NCI-H1417 treated with DMSO at 0.1 percent for 48 hours (cell line): Measurements from ENCODE around the gene CCNY.
"Not testable (repeated sequence)": the region's sequence is repeated elsewhere in the genome, so short reads cannot be mapped to it uniquely, and the experiment has no call there.

ENCODE experiments used
- DNase-seq: peaks from one replicate; lab custom pipeline; 2025; lab: John Stamatoyannopoulos, UW

Gene CCNY

GRCh38 chr10:35487336-35488034, 151.2 kb downstream of the CCNY start:
- no peak for DNase-seq

GRCh38 chr10:35488228-35488627, 151.9 kb downstream of the CCNY start:
- no peak for DNase-seq

DNA sequence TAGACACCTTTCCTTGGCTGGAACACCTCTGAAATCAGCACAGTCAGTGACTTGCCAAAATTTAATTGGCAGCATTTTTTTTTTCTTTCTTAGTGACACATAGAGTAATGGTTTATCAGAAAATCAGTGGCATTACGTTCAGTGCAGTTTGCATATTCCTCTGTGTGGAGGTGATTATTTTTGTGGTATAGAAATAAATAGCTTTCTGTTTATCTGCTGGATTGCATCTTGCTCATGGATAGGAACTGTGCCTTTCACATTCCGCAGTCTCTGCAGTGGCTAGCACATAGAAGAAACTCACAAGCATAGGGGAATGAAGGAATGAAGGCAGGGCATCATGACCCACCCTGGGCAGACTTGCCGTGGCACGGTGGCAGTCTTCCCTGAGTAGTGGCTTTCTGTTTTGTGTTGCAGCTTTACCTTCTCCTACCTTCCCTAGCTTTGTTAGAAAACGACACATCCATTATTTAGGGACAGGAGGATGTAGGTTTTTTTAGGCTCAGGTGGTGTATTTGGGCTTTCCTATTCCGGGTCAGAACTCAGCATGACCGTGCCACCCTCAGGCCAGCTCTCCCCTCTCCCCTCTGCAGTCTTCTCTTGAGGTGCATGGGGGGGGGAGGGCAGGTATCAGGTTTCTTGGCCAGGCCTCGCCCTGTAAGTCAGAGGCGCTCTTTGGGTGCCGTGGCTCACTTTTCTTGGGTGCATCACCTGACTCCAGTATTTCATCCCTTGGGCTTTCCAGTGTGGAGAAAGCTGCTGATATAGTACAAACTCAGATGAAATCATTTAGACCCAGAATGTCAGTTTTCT, 156.3 kb downstream of the CCNY start:
- DNase-seq, result no peak

DNA sequence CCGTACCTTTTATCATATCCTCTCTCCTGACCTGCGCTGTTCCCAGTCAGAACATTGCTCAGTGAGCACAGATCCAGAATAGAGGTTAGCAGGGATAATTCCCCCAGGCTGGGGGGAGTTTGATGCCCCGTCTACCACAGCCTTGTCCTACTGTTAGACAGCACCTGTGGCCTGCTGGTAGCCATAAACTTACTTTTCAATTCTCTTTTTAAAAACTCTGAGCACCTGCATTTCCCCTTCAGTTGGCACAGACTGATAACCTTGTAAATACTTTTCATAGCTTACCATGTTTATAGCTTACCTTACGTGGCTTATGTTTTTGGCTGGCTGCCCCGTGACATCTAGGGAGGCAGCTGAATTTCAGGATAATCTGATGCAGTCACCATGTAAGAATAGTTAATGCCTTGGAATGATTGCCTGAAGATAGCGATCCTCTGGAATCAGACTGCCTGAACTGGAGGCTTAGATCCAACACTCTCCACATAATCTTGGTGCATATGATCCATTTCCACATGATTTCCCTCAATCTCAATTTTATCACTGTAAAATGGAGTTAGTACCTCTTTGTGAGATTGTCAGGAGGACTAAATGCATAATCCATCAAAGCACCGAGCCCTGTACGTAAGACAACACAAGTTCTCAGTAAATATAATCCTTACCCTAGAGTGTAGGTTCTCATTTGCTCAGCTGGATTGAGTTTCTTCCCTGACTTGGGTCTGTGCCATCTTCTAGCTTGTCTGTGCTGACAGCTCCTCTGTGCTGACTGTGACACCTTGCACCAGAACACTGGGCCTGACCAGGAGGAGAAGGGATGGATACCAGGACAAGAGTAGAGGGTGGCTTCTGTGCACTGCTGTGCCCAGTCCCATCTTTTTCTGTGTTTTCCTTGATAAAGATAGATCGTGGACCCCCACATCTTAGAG, 157.1 kb downstream of the CCNY start:
- DNase-seq, result no peak

DNA sequence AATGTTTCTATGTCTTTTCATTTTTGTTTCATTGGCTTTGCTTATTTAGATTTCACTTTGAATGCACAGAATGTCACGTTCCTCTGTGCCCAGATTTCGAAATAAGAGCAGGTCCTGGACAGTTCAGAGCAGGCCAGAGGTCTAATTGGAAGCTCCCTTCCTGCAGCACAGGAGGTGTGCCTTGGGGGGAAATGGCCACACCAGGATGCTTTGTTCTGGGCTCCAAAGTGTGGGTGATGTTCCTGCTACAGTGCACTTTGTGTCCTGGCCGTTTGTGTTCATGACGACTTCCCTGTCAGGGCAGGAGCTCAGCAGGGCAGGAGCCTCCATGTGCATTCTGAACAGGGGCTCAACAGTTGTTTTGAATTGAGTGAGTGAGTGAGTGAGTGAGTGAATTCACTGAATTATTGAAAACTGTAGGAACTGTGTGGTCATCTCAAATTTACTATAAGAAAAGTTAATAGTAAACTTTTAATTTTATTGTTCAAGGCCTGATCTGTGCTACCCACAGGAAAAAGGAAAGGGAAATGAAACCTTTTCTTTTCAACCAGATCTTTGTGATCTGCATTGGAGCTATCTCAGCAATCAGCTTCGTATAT, 159.3 kb downstream of the CCNY start:
- no peak for DNase-seq

GRCh38 chr10:35497909-35498308, 161.6 kb downstream of the CCNY start:
- no peak for DNase-seq

GRCh38 chr10:35498693-35499092, 162.4 kb downstream of the CCNY start:
- DNase-seq, result no peak

DNA sequence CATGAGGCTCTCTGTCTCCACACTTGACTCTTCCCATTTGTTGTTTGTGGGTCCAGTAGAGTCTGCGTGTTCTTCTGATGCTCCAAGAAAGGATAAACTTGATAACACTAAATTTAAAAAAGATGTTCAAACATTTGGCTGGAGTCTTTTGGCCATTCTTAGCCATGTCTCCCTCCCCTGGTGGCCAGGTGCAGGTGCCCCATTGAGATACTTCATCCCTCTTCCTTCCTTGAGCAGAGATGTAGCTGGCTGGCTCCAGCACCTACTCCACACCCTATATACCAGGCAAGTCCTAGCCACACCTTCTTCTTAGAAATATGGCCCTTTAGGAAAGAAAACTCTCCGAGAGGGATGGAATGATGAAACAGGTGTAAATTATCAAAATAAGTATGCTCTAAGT, 165.6 kb downstream of the CCNY start:
- no peak for DNase-seq

DNA sequence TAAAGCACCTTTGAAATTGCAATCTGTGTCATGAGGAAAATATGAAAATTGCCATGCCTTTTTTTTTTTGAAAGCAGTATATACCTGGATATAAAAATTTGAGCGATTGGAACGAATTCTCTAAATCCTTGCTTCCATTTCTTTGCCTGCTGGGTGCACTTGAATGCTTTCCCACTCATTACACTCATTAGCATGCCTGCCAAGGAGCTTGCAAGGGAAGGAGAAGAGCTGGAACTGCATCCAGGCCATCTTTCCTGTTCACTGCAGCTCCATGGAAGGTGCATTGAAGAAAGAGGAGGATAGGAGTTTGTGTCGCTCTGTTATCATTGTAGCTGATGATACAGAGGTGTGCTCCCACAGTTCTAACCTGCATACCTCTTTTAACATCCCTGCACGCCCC, 166.4 kb downstream of the CCNY start:
- no peak for DNase-seq

DNA sequence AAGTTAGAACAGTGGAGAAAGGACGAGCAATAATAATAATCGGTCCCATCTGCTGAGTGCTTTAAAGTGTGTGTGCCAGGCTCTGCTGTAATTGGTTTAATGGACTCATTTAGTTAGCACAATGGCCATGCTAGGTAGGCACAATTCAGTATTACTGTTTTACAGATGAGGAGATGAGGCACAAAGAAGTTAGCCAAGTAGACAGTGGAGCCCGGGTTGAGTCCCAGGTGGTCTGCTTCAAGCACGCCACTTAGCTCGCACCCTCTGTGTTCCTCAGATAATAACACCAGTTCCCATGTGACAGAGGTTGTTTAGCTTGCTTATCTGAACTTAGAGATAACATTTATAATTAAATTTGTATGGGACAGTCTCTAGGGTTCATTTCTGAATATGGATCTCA, 167.3 kb downstream of the CCNY start:
- DNase-seq, result no peak

DNA sequence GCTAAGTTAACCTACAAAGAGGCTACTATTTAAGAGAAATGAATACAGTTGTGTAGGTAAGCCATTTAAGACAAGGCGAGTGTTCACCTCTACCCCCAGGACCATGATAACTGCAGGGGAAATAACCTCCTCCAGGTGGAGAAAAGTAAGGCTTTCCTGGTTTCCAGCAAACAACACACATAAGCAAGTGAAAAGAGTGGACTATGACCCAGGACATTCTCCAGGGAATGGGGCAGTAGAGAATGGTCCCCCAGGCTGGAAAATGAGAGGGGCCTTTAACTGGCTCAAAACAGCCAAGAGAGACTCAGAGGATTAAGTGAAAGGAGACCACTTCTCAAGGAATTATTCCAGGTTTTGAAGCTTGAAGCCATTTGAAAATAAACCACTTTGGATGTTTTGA, 167.8 kb downstream of the CCNY start:
- DNase-seq, result no peak

GRCh38 chr10:35505241-35505873, 169.0 kb downstream of the CCNY start:
- DNase-seq, result no peak

- DNase-seq, result no peak
Observed at GRCh38 chr10:35506741-35507140, 170.4 kb downstream of the CCNY start.

- DNase-seq, result no peak
Observed at GRCh38 chr10:35507519-35508109, 171.3 kb downstream of the CCNY start.

DNA sequence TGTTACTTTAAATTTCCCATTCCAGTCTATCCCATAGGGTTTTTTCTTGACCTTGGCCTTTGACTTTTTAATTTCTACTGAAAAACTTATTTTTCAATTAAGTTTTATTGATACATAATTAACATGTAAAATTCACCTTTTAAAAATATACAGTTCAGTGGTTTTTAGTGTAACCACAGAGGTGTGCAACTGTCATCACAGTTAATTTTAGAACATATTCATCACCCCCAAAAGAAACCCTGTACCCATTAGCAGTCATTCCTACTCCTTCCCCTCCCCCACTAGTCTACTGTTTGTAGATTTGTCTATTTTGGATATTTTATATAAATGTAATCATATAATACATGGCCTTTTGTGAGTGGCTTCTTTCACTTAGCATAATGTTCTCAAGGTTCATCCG, 172.3 kb downstream of the CCNY start:
- DNase-seq, result no peak

DNA sequence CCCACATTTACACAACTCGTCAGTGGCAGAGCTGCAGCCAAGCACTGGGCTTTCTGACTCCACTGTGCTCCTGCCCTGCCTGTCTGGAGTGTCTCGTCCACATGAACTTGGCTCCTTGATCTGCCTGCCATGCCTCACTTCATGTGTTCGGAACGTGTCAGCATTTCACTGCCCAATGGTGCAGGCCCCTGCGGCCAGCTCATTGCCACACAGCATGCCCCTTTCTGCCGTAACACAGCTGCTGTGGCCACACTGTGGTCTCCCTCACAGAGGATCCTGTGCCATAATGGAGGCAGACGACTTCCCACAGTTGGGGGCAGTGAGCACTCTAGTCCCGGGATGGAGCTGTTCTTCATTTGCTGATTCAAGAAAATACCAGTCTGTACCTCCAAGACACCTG, 174.6 kb downstream of the CCNY start:
- no peak for DNase-seq

- DNase-seq, result no peak
Observed at GRCh38 chr10:35511647-35512046, 175.3 kb downstream of the CCNY start.

DNA sequence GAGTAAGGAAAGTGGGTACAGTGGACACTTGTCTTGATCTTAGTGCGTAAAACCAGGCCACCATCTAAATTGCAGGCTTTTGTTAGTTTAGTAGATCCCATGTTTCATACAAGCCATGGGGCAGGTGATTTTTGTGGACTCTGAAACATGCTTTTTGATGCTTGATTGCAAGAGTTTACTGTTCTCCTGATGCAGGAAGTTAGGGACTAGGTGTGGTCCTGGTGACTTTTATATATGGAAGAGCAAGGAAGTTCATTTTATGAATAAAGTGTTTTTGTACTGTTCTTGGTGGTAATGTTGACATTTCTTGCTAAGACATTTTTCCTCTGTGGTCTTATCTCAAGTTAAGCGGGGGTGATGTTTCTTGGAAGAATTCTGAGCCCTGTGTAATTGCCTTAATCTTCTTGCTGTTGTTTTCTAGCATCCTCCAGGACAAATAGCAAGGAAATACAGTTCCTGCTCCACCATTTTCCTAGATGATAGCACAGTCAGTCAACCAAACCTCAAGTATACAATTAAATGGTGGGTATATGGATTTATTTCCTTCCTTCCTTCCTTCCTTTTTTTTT, 179.9 kb downstream of the CCNY start:
- no peak for DNase-seq

DNA sequence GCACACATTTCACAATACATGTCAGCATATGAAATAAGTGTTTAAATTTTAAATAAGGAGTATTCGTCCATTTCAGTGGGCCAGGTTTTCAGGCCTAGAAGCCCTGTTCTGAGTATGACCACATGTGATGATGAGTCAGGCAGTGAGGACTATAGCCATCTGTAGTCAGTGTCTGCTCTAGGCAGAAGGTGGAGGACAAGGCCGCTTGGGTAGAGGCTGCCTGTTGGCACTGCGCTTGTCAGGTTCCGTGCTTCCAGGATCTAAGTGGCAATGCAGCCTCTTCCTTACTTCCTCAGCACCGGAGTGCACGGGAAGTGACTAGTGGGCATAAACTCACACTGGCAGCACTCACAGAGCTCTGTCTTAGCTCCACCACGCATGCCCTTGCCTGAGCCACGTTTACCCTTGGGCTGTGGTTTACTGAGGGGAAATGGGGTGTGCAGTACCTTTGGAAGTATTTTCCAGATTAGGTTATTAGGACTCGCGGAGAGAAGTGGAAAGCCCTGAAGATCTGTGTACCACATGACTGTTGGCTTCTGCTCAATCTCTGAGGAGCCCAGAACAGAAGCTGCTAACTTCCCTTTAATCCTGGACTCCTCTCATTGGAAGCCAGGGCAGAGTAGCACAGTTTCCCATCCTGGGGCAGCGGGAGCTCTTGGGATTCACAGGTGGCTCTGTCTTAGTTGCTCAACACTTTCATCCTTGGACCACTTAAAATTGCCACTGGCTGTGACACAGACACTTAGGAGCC, 181.3 kb downstream of the CCNY start:
- no peak for DNase-seq

DNA sequence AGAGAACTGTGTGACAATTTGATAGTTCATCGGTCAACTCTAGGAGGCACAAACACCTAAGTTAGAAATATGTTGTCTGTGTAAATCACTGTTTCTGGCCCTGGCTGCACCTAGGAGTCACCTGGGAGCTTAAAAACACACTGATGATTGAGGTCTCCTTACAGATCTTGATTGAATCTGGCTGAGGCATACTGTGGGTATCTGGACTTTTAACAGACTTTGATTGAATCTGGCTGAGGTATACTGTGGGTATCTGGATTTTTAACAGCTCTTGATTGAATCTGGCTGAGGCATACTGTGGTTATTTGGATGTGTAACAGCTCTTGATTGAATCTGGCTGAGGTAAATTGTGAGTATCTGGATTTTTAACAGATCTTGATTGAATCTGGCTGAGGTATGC, 181.9 kb downstream of the CCNY start:
- DNase-seq, result not testable (repeated sequence)
